T-helper 1 cell (primary cell): ENCODE data around the gene TRIM46.
A peak's percentile ranks its signal among the peaks of the same experiment; 100 is the strongest.
"Not testable (repeated sequence)": the region's sequence is repeated elsewhere in the genome, so short reads cannot be mapped to it uniquely, and the experiment has no call there.

ENCODE experiments used
- DNase-seq, 5 donors: peaks; one replicate each; pipeline ENCODE4 v3.0.0-alpha.2; 2012 to 2020

The TRIM46 gene

DNA sequence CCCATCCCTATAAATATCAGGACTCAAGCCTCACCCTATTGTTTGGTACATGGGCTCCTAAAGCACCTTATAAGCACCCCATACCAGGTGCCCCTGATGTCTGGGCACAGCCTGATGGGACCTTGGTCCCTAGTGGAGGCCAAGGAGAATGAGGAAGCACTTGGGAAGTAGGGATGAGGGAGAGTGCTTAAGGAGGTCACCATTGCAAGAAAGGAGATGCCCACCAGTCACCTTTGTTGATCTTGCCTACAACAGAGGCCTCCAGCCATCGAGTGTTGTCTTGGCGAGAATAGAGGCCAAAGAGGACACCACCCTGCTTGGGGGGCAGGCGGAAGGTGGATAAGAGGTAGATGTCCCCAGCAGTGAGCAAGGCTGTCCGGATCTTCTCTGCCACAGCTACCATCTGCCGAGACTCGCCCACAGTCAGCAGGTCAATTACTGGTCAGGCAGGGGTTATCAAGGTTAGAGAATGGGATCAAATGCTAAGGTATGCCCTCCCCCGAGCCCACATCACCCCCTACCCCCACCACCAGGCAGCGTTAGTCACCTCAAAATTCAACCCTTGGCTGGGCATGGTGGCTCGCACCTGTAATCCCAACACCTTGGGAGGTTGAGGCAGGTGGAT is 32.4 kb downstream of the TRIM46 start:
- DNase-seq: no peak

DNA sequence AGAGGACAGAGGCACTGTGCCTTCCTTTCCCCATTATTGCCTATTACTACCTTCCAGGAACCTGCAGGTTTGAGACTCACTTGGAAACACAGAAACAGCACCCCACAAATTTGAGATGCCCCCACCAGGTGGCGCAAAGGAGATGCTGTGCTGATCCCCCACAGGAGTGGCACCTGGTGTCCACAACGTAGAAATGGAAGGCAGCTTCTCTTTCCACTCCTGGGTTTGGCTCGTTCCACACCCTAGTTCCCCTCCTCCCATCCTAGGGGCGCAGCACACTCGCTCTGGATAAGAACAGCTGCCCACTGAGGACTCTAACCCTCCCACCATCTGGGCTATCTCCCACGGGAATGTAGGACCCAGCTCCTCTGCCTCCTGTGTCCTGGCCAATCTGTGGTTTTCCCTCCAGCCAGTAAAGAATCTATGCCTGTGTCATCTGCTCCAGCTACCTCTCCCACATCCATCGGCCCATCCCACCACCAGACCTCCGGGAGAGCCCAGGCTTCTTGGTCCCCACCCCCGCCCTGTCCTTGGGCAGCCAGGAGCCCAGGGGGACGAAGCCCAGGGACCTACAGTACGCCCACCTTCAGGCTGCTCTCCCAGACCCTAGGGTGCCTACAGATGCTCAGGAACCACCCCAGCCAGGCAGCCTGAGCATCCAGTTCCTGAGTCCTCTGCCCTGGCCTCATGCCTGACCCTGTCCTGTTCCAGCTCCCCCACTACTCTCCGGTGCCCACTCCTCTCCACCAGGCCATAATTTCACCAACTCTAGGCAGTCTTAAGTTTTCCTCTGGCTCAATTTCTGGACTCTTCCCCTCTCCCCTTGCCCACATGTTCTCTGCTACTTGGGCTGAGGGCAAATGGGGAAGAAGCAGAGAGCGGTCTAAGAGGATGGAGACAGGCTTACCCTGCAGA is 33.5 kb downstream of the TRIM46 start:
- peak; percentile 73 to 89 (median 85) for DNase-seq

DNA sequence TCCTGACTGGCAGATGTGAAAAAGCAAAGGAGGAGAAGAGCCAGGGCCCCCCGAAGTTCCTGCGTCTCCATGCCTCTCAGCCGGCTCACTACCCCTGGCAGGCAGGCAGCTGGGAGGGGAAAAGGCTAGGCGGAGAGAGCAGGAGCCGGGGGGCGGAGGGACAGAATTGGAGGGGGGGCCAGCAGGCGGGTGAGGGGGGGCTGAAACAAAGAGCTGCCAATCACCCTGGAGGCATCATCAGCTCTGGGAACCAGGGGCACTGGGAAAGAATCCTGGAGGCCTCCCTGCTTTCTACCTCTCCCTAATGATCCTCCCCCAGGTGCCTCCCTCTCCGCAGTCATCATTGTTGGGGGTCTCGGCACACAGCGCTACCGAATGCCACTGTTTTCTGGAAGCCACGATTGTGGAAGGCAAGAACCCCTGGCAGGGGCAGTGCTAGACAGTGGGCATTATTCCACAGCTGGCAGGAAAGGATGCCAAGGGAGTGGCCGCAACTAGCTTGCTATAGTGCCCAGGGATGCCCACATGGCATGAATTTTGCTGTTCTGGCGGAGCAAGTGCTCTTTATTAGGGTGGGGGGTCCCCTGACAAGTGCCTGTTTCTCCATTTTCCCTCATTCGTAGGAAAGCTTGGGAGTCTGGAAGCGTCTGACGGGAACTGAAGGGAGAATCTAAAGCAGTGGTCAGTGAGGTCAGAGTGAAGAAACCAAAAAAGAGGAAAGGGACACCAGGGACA is 34.3 kb downstream of the TRIM46 start, which contains the start of gene THBS3:
Gene THBS3, minus strand, starts transcription at position 92 of the 735 bp plus-strand sequence. Its CDS starts 21 bp downstream, at position 71.
- no peak for DNase-seq

DNA sequence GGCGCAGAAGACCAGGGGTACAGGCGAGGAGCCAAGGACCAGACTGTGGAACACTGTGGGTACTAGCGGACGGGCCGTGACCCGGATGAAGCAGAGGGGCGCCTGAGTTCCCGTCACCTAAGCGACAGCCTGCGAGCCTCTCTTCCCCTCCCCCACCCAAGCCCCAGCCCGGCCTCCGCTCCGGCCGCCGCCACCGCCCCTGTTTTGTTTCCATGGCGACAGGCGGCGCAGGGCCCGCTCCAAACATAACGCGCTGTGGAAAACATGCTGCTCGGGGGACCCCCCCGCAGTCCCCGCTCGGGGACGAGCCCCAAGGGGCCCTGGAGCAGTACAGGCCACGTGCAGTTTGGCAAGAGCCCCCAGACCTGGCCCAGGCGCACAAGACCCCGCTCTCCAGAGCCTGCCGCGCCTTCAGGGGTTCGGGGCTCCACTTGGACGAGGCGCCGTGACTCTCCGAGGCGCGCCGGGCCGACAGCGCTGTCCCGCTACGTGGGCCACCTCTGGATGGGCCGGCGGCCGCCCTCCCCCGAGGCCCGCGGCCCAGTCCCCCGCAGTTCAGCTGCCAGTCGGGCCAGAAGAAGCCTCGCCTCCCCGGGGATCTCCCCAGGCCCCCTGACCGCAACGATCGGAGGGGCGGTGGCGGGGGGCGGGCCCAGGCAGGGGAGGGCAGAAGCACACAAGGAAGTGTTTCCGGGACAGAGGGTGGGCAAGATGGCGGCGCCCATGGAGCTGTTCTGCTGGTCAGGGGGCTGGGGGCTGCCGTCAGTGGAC is 35.1 kb downstream of the TRIM46 start, which contains the start of gene MTX1:
Gene MTX1, plus strand, starts transcription at position 155 of the 771 bp plus-strand sequence. Its CDS starts 110 bp downstream, at position 265.
- peak; percentile 83 to 89 (median 87) for DNase-seq

DNA sequence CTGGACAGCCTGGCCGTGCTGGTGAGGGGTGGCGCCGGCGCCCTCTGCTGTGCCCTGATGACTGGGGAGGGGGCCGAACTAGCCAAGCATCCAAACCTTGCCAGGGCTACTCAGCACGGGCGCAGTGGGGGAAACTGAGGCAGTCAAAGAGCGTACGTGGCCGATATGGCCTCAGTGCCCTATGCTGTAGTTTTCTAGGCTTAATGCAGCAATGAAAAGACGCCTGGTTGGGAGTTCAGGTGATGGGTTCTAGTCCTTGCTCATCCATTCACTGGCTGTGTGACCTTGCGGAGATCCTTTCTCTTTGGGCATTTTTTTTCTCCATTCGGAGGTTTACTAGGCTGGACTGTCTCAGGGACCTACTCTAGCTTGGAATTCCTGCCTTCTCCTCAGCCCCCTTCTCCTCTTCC is 35.7 kb downstream of the TRIM46 start:
- no peak for DNase-seq

DNA sequence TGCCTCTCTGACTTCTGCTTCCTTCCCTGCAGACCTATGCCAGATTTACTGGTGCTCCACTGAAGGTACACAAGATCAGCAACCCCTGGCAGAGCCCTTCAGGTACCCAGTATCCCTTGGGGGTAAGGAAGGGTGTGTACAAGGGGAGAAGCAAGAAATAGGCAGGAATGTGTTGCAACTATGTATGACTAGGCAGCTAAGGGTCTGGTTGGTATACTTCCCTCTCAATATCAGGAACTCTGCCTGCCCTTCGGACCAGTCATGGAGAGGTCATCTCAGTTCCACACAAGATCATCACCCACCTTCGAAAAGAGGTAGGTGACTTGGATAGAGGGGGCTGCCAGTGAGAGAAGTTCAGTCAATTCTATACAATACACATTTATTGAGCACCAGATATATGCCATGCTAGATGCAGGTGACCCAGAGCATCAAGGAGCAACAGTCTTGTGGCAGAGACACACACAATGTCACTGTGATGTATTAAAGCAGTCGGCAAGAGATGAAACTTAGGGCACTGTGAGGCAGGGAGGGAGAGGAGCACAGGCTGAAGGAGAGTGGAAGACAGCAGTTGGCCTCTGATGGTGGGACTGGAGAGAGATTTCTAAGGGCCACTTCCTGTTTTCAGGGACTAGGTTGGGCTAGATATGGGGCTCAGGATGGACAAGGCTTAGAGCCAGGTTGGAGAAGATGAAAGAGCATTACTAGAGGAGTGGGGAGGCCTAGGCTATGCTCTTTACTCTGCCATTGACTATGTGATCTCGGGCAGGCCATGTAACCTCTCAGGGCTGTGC is 36.9 kb downstream of the TRIM46 start:
- no peak for DNase-seq

DNA sequence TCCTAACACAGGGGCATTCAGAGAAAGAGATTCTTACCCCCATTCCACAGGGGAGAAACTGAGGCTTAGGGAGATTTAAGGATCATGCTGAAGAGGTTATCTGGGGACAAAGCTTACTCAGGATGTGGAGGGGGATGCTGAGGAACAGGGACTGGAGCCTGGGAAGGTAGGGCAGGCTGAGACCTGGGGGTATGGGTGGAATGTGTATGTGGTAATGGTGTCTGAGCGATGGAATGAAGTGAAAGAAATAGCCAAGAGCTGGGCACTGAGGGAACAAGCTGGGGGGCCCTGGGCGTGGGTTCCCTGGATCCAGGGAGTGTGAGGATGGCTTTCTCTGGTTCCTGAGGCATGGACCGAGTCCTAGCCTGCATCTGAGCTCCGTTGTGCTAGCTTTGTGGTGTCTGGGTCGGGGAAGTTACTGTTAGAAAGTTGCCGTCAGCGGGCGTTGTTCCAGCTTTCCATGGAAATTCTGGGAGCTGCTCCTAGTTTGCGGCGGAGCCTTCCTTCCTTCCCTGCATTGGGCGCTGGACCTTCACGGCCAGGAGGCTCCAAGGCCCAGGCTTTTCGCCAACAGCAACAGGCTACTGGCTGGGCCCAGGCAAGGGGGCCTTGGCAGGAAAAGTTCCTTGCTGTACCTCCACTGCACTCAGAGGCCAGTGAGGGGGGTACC is 37.9 kb downstream of the TRIM46 start:
- DNase-seq: not testable (repeated sequence)

DNA sequence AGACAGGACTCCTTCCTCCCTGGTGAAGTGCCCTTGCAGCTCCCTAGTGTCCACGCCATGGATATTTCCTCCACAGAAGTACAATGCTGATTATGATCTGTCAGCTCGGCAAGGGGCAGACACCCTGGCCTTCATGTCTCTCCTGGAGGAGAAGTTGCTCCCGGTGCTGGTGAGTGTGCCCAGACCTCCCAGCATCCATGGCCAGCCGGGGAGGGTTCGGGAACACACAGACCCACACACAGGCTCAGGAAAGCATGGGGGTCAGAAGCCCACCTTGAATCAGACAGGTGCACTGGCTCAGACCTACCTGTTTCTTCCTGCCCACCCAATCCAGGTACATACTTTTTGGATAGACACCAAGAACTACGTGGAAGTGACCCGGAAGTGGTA is 38.4 kb downstream of the TRIM46 start:
- DNase-seq: not testable (repeated sequence)

DNA sequence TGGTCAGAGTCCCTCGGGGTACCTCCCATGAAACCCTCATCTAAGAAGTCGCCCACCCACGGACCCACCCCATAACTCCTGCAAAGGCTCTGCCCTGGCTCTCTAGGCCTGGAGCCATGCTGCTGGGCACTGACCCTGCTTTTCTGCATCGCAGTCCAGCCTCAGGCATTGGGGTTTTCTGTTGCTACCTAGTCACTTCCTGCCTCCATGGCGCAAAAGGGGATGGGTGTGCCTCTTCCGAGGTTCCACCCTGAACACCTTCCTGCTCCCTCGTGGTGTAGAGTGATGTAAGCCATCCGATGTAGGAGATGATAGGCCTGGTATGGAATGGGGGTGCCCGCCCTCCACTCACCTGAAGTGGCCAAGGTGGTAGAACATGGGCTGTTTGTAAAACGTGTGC is 41.1 kb downstream of the TRIM46 start:
- DNase-seq: not testable (repeated sequence)

DNA sequence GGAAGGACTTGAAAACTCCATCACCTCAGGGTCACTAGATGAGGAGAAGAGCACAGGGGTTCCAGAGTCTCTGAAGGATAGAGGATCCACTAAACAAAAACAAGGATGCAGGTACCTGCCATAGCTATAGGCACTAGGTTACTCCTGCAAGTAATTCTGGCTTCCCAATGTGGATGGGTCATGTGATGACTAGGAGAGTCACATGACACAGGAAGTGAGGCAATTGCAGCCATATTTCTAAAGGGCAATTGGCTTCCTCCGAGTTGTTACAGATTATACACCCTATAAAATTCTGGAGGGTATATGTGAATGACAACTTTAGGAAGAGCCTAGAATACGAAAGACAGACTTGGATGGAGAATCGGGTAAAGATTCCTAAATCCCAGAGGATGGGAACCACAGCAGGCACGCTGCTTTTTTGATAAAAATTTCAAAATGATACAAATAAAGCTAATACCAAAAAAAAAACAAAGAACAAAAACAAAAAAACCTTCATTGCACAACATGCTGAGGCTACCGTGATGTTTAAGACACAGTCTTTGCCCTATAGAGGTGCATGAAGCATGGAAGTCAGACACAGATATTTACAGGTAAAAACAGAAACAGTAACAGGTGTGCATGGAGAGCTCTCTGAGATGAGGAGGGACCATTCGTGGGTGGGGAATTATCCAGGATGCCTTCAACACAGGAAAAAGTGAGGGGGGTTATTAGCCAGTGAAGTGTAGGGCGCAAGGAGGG is 45.4 kb downstream of the TRIM46 start:
- peak in 1 of 5 donors; percentile 40 for DNase-seq

DNA sequence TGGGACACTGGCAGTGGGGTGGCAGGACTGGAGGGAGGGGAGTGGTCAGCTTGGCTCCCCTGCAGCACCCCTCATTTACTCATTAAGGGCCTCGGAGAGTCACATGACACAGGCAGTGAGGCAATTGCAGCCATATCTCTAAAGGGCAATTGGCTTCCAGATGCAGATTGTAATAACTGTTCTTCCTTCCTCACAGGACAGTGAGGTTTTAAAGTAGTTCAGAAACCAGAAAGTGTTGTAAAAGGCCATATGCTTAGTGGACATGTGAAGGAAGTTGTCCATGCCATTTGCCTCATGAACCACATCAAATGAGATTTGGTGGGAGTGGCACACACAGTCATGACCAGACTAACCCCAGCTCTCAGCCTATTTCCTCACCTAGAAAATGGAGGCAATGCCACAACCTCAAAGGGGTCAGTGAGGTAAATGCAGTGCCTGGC is 46.0 kb downstream of the TRIM46 start:
- DNase-seq: peak in 1 of 5 donors; percentile 32

DNA sequence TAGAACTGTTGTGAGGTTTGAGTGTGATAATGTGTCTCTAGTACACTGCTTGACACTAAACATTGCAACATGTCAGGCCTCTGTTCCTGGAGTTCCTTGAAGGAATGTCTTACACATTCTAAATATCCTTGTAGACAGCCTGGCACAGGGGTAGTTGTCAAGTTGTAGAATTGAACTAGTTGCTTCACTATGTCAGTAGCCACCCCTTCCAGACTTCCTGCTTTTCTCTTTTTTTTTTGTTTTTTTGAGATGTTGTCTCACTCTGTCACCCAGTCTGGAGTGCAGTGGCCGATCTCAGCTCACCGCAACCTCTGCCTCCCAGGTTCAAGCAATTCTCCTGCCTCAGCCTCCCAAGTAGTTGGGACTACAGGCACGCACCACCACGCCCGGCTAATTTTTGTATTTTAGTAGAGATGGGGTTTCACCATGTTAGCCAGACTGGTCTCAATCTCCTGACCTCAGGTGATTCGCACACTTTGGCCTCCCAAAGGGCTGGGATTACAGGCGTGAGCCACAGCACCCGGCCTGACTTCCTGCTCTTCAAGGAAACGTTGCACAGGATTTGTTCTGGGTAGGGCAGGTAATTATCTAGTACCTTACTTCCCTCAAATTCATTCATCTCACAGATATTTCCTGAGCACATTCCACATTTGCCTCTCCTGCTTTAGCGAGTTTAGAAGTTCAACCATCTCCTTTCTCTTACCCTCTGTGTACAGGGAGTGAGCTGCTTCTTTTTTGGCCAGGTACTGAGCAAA is 46.7 kb downstream of the TRIM46 start:
- DNase-seq: not testable (repeated sequence)

DNA sequence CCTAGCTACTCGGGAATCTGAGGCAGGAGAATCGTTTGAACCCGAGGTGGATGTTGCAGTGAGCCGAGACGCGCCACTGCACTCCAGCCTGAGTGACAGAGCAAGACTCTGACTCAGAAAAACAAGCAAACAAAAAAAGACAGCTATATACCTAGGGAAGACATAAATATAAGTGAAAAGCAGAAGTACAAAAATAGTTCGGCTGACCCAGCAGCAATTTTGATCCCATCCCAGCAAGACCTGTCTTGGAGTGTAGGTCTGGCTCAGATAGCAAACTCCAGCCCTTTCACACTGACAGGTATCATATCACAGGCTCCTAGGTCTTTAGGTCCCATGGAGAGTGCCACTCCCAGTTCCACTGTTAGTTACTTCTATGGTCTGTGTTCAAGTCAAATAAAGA is 49.4 kb downstream of the TRIM46 start:
- no peak for DNase-seq

DNA sequence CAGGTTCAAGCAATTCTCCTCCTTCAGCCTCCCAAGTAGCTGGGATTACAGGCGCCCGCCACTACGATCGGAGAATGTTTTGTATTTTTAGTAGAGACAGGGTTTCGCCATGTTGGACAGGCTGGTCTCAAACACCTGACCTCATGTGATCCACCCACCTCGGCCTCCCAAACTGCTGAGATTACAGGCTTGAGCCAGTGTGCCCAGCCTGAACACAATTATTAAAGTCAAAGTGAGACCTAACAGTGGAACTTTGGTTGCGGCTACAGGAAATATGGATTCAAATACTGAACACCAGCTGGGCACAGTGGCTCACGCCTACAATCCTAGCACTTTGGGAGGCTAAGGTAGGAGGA is 51.7 kb downstream of the TRIM46 start:
- not testable (repeated sequence) for DNase-seq

DNA sequence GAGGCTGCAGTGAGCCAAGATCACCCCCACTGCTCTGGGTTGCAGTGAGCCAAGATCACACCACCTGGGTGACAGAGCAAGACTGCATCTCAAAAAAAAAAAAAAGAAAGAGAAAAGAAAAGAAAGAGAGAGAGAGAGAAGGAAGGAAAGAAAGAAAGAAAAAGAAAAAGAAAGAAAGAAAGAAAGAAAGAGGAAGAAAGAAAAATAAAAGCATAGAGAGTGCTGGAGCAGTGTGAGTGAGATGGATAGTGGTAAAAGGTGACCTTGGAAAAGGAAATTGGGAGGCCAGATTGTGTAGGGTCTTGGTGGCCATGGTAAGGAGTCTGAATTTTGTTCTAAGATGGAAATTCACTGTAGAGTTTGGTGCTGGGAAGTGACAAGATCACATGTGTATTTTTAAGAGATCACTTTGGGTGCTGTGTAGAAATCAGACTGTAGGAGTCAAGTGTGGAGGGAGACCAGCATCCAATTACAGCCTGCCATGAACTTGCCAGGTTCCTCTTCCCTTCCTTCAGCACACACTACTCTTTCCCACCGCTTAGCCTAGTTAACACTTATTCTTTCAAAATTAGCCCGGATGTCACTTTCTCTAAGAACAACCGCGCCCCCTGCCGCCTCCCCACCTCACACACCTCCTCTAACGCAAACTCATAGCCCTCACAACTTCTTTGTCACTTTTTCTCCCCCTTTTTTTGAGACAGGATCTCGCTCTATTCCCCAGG is 52.7 kb downstream of the TRIM46 start:
- DNase-seq: peak; percentile 66 to 85 (median 75)

DNA sequence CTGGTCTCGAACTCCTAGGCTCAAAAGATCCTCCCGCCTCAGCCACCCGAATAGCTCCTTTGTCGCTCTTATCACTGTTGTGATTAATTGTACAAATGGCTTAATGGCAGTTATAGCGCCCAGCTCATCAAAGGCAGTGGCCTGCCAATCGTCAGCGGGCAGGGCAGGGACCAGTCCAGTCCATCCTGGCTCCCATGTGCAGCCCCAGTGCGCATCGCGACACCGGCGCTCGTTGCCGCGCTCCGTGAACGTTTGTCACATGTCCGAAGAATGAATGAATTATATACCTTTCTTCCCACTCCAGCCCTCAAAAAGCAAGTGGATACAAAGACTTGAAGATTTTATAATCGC is 53.2 kb downstream of the TRIM46 start:
- DNase-seq: no peak

DNA sequence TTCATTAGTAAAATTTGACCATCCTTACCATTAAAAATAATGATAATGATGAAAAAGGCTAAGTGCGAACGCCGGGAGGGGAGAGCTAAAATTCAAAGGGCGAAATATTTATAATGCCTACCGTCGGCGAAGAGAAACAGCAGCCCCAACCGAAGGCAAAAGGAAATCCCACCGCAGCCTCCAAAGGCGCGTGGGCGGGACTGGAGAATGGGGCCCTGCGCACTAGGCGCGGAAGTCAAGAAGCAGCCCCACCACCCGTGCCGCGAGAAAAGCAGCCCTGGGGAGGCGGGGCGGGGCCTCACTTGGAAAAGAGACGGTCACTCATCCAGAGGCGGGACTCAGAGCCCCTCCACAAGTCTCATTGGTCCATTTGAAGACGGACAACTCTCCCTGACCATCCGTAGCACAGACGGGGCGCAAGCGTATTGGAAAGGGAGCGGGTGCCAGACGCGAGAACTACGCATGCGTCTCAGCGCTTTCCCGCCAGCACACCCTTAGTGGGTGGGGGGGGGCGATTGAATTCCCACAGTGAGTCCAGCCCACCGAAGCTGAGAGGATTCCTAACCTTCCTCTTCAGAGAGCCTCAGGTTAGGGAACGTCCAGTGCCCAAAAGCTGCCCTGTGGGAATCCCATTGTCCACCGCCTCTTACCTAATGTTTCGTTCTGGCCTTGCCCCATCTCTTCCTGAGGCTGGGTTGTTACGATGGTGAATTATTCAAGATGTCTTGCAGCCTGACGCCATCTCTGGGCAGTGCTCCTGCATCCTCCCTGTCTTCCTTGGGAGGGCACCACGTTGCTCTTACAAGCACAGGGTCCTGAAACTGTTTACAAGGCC is 53.8 kb downstream of the TRIM46 start:
- DNase-seq: peak; percentile 94 to 99 (median 97)

DNA sequence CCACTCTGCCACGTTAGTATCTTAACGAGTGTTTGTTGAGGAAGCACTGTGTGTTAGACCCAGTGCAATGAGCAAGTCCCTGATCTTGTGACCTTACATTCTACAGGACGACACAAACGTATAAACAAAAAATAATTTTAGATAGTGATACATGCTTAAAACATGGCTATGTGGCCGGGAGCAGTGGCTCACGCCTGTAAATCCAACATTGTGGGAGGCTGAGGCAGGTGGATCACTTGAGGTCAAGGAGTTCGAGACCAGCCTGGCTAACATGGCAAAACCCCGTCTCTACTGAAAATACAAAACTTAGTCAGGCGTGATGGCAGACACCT is 54.4 kb downstream of the TRIM46 start:
- DNase-seq: no peak
